GM08714 (cell line): ENCODE results near the gene AUH.
"Not testable (repeated sequence)": the region's sequence is repeated elsewhere in the genome, so short reads cannot be mapped to it uniquely, and the experiment has no call there.

Experiments used
- H3K4me3 ChIP-seq: fragments of 200-500 bp; sonication (Bioruptor generic); 2 replicates; pipeline ENCODE4 v1.5.1; 2014; ENCODE audit warnings: mild to moderate bottlenecking, low read length, inconsistent platforms
- ZNF274 ChIP-seq: IDR thresholded peaks from 2 replicates; pipeline ENCODE4 v1.6.1; 2012; ENCODE audit warnings: mild to moderate bottlenecking, low read depth, low read length

Gene AUH

DNA sequence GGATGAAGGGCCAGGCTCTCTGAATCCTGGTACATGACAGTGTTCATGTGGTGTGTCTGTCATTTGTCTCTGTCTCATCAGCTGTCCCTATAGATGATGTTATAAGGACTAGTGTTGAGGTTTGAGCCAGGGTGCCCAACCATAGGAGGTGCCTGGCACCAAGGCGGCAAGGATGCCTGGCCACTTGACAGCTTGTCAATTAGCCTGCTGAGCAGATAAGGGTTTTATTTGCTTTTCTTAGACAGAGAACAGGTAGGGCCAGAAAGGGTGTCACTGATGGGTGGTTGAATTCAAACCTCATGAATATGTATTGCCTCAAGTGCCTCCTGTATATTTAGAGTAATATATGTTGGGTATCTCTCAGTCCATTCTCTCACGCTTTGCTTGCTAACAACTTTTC lies 30.1 kb upstream of the AUH start:
- no peak overlapping the region for H3K4me3 ChIP-seq
- TF ChIP-seq ZNF274: no peak

DNA sequence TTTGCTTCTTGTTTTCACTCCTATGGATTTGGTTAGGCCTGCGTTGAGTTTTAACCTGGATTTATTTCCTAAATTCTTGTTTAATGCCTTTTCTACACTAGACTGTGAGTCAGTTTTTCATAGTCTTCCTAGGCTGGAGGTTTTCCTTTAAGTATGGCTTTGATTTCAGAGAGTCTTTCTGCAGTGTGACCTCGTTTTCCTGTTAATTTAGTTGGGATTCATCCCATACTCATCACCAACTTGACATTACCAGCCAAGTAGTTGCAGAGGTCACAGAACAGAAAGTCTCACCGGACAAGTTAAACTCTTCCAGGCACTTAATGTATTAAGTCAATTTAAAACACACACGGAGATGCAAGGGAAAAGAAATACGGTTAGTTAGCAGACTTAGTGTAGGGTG lies 29.7 kb upstream of the AUH start:
- no peak overlapping the region for H3K4me3 ChIP-seq
- TF ChIP-seq ZNF274: no peak

DNA sequence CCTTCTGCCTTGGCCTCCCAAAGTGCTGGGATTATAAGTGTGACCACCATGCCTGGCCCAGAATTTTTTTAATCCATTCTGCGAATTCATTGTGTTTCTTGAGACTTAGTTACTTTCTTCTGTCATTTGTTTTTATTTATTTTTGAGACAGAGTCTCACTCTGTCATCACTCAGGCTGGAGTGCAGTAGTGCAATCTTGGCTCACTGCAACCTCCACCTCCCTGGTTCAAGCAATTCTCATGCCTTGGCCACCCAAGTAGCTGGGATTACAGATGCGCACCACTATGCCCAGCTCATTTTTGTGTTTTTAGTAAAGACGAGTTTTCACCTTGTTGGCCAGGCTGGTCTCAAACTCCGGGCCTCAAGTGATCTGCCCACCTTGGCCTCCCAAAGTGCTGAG lies 28.0 kb upstream of the AUH start:
- H3K4me3 ChIP-seq: not testable (repeated sequence)

- no peak for TF ChIP-seq ZNF274
- H3K4me3 ChIP-seq: no peak overlapping the region
Observed at GRCh38 chr9:91386765-91387164, 25.0 kb upstream of the AUH start.

GRCh38 chr9:91384954-91385353 lies 23.2 kb upstream of the AUH start:
- TF ChIP-seq ZNF274: no peak
- H3K4me3 ChIP-seq: no peak overlapping the region

DNA sequence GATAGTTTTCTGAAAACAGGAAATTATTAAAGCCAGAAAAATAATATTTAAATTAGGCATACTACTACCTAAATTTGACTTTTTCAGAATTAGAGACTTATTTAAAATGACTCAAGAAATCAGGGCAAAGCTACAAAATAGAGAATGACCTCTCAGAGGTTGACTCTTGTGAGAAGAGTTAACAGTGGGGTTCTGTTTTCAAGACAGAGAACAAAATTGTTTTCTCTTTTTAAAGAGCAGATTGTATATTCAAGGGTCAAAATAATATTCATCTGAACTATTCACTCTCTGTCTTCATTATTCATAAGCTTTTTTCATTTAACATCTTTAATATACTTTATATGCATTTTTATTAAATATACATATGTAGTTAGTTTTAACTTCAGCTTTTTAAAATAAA lies 21.9 kb upstream of the AUH start:
- no peak overlapping the region for H3K4me3 ChIP-seq
- no peak for TF ChIP-seq ZNF274

GRCh38 chr9:91382298-91382697 lies 20.6 kb upstream of the AUH start:
- no peak overlapping the region for H3K4me3 ChIP-seq
- TF ChIP-seq ZNF274: no peak

GRCh38 chr9:91379426-91379825 lies 17.7 kb upstream of the AUH start:
- TF ChIP-seq ZNF274: no peak
- H3K4me3 ChIP-seq: no peak overlapping the region

GRCh38 chr9:91378695-91379127 lies 17.0 kb upstream of the AUH start:
- no peak overlapping the region for H3K4me3 ChIP-seq
- no peak for TF ChIP-seq ZNF274

DNA sequence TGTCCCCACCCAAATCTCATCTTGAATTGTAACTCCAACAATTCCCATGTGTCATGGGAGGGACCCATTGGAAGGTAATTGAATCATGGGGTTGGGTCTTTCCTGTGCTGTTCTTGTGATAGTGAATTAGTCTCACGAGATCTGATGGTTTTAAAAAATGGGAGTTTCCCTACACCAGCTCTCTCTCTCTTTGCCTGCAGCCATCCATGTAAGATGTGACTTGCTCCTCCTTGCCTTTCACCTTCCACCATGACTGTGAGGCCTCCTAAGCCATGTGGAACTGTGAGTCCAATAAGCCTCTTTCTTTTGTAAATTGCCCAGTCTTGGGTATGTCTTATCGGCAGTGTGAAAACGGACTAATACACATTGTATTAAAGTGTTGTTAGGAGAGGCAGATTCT lies 16.3 kb upstream of the AUH start:
- not testable (repeated sequence) for H3K4me3 ChIP-seq

- no peak for TF ChIP-seq ZNF274
- H3K4me3 ChIP-seq: no peak overlapping the region
Observed at GRCh38 chr9:91376239-91376638, 14.5 kb upstream of the AUH start.

GRCh38 chr9:91374939-91375338 lies 13.2 kb upstream of the AUH start:
- H3K4me3 ChIP-seq: no peak overlapping the region
- TF ChIP-seq ZNF274: no peak

DNA sequence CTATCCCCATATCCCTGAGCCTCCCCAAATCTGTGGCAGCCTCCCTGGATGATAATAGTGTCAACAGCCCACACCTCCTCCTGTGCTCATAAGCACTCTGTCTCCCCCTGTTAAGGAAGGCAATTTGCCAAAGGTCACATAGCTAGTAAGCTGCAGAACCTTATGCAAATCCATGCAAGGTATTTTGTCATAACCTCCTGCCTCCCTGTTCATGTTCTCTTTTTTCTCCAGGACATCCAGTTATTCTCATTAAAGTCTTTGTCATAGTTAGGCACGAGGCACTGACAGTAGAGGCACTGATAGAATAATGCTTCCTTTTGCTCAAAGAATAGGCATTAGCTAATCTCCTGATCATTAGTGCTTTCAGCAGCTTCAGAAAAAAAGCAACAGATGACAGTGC lies 10.2 kb upstream of the AUH start:
- H3K4me3 ChIP-seq: no peak overlapping the region
- TF ChIP-seq ZNF274: no peak

- H3K4me3 ChIP-seq: not testable (repeated sequence)
Observed at GRCh38 chr9:91370006-91370405, 8.3 kb upstream of the AUH start.

DNA sequence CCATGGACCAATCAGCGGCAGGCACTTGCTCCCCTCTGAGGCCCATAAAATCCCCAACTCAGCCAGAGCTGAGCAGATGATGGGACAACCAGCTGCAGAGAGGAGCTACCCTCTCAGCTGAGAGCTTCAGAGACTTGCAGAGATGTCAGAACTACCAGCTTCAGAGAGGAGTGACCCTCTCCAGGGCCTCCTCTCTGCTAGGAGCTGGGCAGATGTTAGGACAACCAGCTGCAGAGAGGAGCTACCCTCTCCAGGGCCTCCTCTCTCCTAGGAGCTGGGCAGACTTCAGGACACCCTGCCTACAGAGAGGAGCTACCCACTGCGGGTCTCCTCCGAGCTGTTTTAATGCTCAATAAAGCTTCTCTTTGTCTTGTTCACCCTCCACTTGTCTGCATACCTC lies 3.0 kb upstream of the AUH start:
- no peak for TF ChIP-seq ZNF274
- no peak overlapping the region for H3K4me3 ChIP-seq

DNA sequence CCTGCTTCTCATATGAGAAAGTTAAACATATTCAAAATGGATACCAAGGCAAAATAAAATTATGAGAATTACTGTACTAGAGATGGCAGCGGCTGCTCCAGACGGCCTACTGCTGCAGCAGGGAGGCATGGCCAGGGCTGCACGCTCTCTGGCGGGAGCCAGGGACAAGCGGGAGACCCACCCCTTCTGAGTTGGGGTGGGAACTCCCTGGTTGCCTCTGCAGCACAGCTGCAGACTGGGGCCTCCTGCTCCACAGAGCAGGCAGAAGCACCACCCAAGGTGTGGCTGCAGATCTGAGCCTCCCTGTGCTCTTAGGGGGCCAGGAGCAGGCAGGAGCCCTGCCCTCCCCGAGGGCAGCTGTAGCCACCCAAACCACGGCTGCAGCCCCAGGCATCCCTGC lies 2.3 kb upstream of the AUH start:
- no peak for TF ChIP-seq ZNF274
- no peak overlapping the region for H3K4me3 ChIP-seq

- peak overlapping the region; percentile 47; the same call in 1 of the 2 replicates for H3K4me3 ChIP-seq
- no peak for TF ChIP-seq ZNF274
Observed at GRCh38 chr9:91362051-91362611, 413 bp upstream of the AUH start.
